ENCODE data around the gene PLCB4. TPM values are rescaled to one million over a fixed set of nuclear protein-coding genes. Genes with fewer than 3 reads are reported as not detected.

Gene PLCB4
- total RNA-seq, 1 experiment from 2014 or later: 0.46 TPM

DNA sequence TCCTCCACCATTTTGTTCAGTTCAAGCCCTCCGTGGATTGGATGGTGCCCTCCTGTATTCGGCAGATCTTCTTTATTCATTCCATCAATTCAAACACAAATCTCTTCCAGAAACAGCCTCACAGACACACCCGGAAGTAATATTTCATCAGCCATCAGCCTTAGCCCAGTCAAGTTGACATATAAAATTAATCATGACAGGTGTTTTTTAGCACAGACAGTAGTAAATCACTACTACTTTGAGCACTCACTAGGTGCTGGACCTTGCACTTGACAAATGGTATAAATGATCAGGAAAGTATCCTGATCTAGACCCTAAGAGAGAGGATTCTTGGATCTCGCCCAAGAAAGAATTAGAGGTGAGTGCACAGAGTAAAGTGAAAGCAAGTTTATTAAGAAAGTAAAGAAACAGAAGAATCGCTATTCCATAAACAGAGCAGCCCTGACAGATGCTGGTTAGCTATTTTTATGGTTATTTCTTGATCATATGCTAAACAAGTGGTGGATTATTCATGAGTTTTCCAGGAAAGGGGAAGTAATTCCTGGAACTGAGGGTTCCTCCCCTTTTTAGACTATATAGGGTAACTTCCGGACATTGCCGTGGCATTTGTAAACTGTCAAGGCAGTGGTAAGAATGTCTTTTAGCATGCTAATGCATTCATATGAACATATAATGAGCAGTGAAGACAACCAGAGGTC lies 250.9 kb downstream of the PLCB4 start:
- DNase-seq (ENCODE audit: low spot score): peak; percentile 60

DNA sequence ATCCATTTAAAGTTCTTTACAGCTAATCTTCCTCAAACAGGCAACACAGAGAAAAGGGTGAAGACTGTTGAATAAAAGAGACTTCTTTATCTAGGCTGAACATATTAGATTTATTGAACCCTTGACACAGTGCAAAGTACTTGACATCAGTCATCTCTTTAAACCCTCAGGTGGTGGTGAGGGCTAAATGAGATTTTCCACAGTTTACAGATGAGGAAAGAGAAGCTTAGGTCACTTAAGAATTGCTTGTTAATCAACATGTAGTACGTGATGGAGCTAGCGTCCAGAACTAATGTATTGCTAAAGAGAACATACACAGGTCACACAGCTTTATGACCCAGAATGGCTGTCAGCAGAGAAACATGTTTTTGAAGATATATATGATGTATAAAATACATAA lies 252.1 kb downstream of the PLCB4 start:
- no peak for DNase-seq (ENCODE audit: low spot score)

DNA sequence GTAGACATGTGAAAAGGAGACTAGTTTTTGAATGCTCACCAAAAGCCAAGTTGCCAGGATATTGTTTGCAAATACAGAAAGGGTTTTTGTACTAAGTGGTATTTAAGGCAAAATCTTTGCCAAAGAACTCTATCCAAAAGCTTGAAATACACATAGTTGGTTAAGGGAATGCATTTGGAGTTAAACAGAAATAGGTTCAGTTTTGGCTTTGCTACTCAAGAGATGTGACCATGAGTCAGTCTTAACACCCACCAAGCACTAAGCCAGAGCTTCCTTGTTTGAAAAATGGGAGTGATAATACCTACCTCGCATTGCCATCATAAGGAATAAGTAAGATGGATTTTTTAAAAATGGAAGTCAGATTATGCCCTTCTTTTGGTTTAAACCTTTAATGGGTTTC lies 253.8 kb downstream of the PLCB4 start:
- no peak for DNase-seq (ENCODE audit: low spot score)

DNA sequence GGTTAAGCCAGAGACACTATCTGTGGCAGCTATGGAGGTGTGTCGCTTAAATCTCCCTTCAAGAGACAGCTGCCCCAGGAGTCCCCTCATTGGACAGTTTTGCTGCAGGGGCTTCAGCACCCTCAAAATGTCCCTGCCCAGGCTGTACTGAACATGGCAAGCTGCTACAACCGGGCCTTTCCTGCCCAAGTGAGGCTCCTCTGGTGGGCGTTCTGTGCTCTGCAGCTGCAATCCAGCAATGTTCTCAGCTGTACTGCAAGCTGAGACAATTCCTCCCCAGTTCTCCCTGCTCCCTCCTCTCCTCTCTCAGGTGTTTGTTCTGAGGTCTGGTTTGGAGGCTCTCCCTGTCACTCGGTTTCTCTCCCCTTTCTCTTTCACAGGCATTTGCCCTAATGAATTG lies 254.7 kb downstream of the PLCB4 start:
- DNase-seq (ENCODE audit: low spot score): peak; percentile 34

DNA sequence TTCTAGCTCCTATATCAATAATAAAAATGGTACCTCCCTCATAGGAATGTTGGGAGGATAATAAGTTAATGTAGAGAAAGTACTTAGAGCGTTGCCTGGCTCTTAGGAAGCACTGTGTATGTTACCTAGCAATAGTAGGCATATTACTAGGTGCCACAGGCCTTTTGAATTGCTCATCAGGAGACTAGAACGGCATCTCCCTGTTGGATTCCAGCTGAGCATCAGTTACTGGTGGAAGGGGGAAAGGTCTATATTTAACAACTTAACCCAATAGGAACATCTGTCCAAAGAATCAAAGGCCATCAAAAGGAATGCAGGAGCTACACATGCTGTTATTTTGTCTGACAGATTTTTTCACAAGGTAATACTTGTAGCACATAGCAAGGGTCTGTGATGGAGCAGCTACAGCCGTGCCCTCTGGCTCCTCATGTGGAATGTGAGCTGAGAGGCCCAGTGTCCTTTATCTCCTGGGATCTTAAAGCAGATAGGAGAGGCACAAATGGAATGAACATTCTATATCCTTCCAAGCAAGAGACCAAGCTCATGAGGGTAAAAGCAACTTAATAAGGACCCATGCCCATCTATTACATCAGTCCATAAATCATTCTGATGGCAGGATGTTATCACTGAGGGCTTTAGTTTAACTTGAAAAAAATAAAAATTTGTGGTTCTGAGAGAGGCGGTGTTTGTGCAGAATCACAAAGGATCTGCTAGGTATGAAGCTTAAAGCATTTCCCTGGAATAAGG lies 260.6 kb downstream of the PLCB4 start:
- DNase-seq (ENCODE audit: low spot score): no peak

DNA sequence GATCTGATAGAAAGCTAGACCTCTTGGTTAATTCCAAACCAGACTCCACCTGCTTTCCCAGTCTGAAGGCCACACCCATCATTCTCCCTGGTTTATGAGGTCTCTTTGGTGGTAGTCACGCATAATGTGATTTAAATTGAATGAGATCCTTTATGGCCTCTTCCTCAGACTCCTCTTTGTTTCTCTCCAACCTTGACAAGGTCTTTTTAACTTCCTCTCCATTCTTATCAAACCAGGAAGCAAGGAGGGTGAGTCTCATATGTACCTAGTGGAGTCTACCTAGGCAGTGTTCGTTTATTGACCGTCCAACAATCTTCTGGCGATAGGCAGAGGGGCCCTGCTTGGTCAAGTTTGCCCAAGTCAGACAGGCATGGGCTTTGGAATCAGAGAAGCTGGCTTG lies 261.3 kb downstream of the PLCB4 start:
- peak; percentile 61 for DNase-seq (ENCODE audit: low spot score)

DNA sequence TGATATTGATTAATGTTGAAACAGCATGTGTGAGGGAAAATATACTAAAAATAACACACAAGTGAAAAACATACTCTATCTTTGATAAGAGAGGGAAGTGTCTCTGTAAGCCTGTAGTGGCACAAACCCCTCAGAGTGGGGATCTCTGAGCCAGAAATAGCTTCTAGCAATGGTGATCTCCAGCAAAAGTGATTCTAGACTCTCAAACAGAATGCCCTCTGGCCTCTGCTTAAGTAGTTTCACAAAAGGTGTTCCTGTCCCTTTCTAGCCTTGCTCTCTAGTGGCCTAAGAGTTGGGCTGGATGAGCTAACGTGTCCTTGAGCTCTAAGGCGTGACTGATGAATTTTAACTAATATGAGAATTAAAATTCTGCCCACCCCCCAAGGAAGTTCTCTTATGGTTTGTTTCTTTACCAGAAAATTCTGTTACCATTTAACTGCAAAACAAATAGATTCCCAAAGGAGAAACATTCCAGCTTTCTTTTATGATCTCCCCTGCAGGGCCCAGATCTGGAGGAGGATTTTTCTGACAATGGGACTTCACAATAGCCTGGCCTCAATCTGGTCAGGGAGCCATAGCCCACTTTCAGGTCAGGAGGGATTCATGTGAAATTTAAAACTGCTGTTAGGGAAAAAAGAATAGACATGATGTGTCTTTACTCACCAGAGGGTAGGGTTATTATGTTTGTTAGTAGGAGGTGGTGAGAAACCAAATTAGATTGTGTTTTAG lies 263.0 kb downstream of the PLCB4 start:
- no peak for DNase-seq (ENCODE audit: low spot score)

DNA sequence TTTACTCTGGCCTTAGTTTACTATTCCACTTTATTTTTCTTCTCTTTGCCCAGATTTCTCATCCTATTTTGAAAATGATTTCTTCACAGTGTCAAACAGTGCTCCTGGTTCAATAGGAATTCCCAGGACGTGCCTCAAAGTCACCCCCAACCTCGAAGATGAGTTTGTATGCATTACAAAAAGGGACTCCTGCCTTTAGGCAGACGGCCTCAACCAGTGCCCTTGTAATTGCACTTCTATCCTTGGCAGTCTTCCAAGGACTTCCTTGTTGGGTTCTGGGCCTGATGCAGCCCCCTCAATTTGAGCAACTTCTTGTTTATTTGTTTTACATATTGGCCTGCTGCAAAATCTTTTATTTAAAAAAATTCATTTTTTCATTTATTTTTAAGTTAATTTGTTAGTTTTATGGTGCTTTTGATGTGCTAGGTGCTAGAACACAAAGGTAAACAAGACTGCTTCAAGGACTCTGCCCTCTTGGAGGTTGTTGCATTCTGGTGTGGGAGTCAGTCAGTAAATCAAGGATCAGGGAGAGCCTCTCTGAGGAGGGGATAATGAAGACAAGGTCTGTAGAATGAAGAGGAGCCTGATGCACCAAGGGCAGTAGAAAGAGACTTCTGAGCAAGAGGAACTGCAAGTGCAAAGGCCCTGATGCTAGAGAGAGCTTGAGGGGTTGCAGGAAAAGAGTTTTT lies 264.0 kb downstream of the PLCB4 start:
- no peak for DNase-seq (ENCODE audit: low spot score)

DNA sequence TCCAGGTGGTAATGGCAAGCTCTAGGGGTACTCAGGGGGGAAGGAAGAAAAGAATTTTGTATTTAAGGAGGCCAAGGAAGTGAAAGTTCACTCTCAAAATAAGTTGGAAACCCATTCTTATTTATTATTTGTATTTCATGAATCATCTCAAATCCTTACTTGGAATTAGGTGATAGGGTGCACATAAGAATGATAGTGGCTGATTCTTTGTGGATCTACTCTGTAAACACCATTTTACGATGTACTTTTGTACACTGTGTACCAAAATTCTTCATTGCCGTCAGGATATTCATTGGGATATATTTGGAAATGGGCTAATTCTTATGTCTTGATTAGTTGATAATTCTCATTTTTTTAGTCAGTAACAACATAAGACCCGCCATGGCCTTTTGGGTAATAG lies 266.0 kb downstream of the PLCB4 start:
- no peak for DNase-seq (ENCODE audit: low spot score)

DNA sequence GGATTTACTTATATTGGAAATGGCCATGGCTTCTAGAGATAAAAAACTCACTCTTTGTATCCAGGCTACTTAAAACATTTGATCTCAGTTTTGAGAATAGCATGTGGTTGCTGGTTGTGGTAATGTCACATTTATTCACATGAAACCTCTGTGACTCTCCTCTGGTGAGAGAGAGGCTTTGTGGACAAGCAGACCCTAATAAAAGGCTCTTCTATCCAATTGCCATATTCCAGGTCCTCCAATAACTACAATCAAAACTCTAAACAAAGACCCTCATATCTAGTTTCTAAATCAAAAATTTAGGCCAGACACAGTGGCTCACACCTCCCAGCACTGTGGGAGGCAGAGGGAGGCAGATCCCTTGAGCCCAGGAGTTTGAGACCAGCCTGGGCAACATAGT lies 269.2 kb downstream of the PLCB4 start:
- no peak for DNase-seq (ENCODE audit: low spot score)

DNA sequence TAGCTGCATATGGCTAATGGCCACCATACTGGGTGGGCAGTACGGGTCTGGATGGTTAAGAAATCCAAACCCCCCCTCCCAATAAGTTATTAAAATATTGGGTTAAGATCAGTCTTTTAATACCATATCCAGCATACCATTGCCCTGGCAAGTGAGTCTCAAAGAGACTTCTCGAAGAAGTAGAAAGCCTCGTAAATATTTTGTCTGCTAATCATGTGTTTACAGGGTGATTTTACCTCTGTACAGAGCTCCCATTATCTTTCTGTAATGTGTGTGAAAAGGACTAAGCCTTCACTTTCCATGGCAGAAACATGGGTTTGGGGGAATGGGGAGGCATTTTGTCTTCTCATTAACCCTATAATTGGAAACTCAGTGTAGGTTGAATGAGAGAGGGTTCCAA lies 270.8 kb downstream of the PLCB4 start:
- DNase-seq (ENCODE audit: low spot score): no peak

DNA sequence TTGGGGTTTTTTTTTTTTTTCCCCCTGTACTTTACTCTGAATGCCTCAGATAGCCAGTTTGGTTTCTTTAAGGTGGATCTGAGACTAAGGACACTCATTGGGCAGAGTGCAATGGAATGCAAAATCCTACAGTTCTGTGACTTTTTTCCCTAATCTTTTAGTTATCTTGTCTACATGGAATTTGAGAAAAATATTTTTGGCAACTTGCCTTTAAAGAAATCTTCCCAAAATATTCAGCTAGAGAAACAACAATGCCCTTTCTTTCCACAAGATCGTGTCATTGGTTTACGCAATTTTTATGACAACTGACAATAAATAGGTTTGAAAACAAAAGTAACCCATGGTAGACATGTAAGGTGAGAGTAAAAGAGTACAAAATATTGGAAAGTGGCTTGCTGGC lies 273.8 kb downstream of the PLCB4 start:
- no peak for DNase-seq (ENCODE audit: low spot score)

DNA sequence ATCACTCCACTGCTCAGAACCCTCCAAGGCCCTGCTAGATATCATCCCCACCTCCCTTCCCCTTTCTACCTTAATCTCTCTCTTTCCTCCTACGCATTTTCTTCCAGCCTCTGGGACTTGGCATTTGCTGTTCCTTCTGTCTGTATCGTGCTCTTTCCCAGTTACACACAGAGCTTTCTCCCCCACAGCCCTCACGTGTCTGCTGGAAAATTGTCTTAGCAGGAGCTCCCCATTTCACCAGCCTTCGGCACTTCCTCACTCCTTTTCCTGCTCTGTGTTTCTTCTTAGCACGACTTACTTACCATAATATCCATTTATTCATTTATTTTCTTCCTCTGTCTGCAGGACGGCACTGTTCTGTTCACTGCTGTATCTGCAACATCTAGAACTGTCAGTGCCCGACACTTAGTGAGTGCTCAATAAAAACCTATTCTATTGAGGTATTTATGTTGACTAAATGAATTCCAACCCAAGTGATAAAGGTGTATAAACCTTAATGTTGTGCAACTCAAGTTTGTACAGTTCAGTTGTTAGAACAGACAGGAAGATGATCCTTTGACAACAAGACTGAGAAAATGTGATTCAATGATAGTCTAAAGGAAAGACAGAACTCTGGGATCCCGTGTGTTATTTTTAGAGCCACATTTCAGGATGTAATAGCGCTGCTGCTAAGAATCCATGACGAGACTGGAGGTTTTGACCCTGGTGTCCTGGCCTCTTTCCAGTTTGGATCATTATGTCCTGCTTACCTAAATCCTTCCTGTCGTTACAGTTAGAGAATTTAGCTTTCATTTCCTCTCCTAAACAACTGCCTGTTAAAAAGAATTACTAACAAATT lies 275.4 kb downstream of the PLCB4 start:
- DNase-seq (ENCODE audit: low spot score): no peak

DNA sequence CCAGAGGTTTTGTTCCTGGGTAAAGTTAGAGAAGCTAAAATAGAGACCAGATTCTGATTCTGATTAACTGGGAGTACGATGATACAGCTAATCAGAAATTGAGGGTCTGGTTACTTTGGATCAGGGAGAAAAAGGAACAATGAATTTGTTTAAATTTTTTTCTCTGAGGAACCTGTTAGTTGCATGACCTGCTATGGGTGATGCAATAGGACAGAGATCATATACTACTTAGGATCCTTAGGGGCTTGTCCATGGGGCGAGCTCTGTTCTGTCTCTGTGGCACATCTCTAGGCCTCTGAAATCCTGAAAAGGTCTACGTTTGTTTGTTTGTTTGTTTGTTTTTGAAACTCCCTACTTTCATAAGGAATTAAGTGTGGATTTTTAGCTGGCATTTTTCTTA lies 279.4 kb downstream of the PLCB4 start:
- no peak for DNase-seq (ENCODE audit: low spot score)

DNA sequence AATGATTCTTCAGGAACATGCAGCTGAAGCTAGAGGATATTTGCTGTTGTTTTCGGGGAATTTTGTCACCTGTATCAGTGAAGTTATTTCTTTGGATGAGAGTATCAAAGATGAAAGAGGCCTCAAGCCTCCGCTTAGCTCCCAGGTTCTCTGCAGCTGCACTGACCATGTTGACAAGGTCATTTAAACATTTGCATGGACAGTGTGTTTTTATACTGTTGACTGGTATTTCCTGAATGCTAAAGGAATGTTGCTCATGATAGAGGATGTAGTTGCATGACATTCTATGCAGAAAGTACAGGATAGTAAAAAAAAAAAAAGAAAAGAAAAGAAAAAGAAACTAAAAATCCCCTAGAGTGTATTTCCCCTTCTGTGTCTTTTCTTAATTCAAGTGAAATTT lies 279.9 kb downstream of the PLCB4 start:
- DNase-seq (ENCODE audit: low spot score): no peak

DNA sequence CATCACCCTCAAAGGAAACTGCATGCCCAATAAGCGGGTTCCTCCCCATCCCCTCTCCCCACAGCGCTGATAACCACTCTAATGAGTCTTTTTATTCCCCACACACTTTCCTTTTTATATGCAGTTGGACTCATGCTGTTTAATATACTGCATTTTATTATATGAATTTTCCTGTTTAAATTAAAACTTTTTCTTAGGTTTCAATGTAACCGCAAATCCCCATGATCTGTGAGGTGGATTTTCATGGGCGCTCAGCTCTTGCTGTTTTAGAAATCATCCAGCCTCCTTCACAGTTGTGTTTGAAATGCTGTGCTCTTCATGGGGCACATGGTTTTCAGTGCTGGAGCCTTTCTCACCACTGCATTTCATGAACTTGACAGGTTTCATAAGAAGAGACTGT lies 280.4 kb downstream of the PLCB4 start:
- DNase-seq (ENCODE audit: low spot score): no peak

DNA sequence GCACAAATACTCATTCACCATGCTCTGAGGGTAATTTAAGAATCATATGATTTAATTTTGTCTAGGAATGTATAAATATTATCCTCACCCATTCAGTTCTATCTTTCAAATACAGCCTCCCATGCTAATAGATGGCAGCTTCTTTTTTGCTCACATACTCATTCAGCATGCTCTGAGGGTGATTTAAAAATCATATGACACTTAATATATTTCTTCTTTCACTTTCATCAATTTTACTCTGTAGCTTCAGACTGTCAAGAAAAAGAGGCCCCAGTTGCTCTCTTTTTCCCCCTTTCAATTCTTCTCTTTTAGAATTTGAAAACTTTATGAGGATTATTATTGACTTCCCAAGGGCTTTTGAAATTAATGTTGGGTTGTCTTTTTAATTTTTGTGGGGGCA lies 283.9 kb downstream of the PLCB4 start:
- no peak for DNase-seq (ENCODE audit: low spot score)

DNA sequence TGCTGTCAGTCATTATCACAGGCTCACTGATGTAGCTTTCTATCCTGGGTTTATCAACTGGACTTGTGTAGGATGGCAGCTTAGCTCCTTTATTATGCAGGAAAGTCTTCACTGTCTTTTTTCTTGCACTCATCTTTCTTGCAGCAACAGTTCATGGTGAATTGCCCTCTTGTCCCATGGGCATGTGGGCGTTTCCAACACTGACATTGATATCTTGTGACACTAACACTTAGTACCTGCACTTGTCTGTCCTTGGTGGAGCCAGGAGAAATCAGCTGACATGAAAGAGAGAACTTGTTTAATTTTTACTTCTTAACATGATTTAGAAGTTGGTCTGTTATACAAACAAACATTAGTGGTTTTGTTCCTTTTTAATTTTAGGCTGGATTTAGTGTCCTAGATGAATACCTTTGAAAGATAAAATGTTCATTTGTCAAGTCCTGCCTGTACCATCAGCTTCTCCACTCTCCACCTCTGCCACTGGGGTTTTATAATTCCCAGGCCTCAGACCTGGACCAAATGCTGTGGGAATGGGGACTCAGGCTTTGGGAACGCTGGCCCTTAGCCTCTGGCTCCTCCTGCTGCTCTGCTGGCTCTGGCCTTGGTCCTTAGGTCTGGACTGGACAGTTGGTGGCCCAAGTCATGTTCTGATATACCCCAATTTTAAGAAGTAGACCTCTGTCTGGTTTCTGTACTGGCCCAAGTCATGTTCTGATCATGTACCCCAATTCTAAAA lies 284.5 kb downstream of the PLCB4 start:
- DNase-seq (ENCODE audit: low spot score): no peak

DNA sequence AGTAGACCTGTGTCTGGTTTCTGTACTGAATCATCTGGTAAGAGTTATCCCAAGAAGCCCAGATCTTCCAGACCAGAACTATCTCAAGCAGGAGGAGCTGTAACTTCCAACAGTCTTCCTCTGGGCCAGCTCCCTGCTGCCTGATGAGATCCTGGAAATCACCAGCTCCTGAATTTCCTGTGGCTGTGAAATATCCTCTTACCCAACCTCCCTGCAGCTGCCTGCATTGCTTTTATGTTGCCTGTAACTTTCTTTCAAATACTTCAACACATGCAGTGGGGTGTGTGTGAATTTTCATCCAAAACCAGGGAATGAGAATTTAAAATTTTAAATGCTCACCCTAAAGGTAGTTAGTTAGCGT lies 285.0 kb downstream of the PLCB4 start:
- no peak for DNase-seq (ENCODE audit: low spot score)

DNA sequence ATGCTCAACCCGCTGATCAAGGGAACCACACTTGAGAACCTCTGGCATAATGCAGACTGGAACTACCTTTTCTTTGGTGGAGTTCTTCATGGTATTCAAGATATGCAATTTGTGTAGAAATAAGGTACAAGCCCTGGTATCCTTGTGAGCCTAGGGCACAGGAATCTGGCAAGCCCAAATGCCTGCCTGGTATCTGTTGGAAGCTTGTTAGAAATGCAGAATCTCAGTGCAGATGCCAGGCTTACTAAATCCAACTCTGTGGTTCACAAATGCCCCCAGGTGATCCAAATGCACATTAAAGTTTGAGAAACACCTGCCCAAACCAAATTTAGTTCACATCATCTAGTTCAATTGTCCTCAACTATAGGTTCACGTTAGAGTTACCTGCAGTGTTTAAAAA lies 285.7 kb downstream of the PLCB4 start:
- DNase-seq (ENCODE audit: low spot score): no peak

DNA sequence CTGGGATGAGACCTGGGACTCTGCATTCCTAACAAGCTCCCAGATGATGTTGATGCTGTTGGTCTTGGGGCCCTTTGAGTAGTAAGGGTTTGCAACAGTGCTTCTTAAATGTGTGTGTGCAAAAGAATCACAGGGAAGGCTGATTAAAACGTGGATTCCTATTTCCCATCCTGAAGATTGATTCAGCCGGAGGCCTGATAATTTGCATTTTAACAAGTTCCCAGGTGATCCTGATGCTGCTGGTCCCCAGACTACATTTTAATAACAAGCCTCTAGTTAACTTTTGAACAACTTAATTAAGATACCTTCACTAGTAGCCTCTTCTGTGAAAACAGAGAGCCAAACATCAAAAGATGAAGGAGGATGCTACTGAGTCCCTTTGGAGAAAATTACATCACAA lies 289.1 kb downstream of the PLCB4 start:
- DNase-seq (ENCODE audit: low spot score): no peak
